GM10248 (cell line): ENCODE results near the gene TIMP1.

ENCODE experiments used
- CTCF ChIA-PET: fragments of 300-600 bp; sonication (Branson Sonifier 250); formaldehyde crosslinking; extraction: SDS; loops from one replicate; lab custom pipeline; 2021; ENCODE audit warnings: antibody characterized with exemption; lab: Yijun Ruan, JAX
- POLR2A ChIA-PET: fragments of 350-650 bp; sonication (Branson Sonifier 250); formaldehyde crosslinking; extraction: SDS; loops from one replicate; lab custom pipeline; 2020; ENCODE audit warnings: antibody characterized with exemption; lab: Yijun Ruan, JAX
- DNase-seq: peaks from one replicate; pipeline ENCODE4 v3.0.0; 2012; ENCODE audit errors: extremely low spot score
- TF ChIP-seq, protein P1 (sequence below): IDR thresholded peaks from 2 replicates; pipeline ENCODE4 v1.5.1; 2012; ENCODE audit warnings: mild to moderate bottlenecking, low read depth; ENCODE audit errors: extremely low read depth, missing control alignments, control extremely low read depth

Gene TIMP1

DNA sequence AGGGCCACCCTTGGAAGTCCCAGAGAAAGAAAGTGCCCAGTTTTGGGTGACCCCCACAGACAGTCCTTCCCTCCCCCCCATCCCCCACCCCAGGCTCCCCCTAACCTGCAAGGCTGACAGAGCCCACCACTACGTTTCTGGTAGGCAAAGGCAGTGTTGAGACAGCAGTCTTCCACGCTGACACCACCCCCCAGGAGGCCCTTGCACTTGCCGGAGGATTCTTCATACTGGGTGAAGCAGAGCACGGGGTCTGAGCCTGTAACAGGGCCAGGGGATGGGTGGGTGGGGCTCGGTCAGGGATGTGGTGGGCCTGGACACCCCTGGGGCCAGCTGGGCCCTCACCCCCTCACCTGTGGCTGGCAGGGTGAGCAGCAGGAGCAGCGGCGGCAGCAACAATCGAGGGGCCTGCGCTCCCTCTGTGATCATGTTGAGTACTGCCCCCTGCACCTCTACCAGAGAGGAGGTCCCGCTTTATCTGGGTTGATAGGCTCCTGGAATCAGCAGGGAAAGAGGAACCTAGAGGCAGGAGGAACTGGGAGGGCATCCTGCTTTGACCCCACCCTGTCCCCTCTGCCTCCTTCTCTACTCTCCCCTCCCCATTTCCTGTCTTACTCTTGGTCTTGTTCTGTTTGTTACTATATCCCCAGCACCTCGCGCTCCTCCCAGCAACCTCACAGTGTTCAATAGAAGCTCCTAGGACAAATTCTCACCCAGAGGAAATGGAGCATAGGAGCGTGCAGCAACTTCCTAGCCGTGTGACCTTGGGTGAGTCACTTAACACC lies 47.4 kb downstream of the TIMP1 start, which contains the start of gene CFP:
CFP (minus strand) TSS at position 512 of the 782 bp plus-strand sequence; CDS start at position 426, 86 bp downstream.
- TF ChIP-seq, protein P1, sequence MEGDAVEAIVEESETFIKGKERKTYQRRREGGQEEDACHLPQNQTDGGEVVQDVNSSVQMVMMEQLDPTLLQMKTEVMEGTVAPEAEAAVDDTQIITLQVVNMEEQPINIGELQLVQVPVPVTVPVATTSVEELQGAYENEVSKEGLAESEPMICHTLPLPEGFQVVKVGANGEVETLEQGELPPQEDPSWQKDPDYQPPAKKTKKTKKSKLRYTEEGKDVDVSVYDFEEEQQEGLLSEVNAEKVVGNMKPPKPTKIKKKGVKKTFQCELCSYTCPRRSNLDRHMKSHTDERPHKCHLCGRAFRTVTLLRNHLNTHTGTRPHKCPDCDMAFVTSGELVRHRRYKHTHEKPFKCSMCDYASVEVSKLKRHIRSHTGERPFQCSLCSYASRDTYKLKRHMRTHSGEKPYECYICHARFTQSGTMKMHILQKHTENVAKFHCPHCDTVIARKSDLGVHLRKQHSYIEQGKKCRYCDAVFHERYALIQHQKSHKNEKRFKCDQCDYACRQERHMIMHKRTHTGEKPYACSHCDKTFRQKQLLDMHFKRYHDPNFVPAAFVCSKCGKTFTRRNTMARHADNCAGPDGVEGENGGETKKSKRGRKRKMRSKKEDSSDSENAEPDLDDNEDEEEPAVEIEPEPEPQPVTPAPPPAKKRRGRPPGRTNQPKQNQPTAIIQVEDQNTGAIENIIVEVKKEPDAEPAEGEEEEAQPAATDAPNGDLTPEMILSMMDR, result no peak
- ChIA-PET POLR2A (interaction anchor here (1.0 to 1.2 kb wide), 2 partner anchors 21 kb away, joined by 3 to 6 read pairs; partner anchors contain the start of gene ELK1), CTCF (interaction anchor here (1.2 to 1.6 kb wide), 7 partner anchors 8 to 88 kb away, joined by 3 to 7 read pairs (median 4); no protein-coding TSS in a partner anchor)
- DNase-seq, result no peak

DNA sequence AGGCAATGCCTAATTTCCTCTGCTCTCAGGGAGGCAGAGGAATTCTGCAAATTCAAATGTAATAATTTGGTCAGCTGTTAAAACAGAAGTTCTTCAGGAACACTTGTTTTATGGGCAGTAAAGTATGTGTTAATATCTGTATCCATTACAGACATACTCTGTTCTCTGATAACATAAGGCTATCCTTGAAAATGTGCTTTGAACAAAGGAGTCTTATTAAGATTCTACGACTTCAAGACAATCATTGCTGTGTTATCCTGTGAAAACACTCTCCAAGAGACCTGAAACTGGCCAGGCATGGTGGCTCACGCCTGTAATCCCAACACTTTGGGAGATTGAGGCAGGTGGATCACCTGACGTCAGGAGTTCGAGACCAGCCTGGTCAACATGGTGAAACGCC lies 49.4 kb downstream of the TIMP1 start:
- POLR2A ChIA-PET, result no interaction called here
- no peak for DNase-seq
- CTCF ChIA-PET, result interaction anchor here (1.6 kb wide), 1 partner anchor 12 kb away, joined by 7 read pairs; no protein-coding TSS in a partner anchor
- TF ChIP-seq, protein P1, result no peak

DNA sequence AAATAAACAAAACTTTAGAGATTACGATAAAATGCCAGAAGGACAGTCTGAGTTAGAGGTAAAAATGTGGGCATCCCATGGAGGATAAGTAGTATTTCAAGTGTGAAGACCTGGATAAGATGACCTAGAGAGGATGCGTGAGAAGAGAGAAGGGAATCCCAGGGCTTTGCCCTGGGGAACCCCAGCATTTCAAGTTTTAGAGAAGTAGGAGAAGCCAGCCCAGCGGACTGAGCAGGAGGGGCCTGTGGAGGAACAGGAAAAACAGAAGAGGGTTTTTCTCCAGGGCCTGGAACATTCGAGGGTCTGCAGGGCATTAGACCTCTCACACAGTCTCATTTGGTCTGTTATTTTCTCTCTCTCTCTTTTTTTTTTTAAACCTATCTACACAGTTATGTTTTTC lies 50.4 kb downstream of the TIMP1 start:
- ChIA-PET POLR2A (no interaction called here), CTCF (no interaction called here)
- DNase-seq, result no peak
- TF ChIP-seq, protein P1, result no peak

DNA sequence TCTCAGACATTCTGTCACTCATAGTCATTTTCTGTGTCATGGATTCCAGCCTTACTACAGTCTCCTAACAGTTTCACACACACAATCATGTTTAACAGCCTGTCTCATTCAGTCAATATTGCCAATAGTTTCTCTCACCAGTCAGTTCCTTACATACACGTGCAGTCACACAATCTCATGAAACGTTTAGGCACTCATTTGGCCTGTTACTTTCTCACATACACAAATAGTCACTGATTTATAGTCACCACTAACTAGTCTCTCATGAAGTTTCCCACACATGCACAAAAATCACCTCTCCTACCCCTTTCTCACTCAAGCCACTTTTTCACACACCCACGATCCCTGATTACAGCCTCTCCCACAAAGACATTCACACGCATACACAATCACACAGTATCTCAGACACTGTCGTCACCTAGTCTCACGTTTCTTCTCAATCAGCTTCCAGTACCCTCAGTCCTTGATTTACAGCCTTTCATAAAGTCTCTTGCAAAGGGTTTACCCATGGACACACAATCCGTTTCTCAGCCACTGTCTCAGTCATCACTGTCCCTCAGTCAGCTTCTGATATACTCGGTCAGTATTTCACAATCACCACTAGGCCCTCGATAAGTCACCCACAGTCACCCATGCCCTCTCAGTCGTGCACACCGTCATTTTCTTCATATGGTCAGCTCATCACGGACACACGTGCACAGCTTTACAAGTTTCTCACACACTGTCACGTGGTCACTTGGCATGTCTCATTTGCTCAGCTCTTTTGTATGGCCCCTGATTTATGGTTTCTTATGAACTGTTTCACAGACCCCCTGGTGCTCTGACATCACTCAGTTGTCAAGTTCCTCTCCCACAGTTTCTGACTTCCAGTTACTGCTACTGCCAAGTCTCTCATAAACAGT lies 51.7 kb downstream of the TIMP1 start:
- POLR2A ChIA-PET, result no interaction called here
- CTCF ChIA-PET, result no interaction called here
- TF ChIP-seq, protein P1, result no peak
- DNase-seq, result no peak

DNA sequence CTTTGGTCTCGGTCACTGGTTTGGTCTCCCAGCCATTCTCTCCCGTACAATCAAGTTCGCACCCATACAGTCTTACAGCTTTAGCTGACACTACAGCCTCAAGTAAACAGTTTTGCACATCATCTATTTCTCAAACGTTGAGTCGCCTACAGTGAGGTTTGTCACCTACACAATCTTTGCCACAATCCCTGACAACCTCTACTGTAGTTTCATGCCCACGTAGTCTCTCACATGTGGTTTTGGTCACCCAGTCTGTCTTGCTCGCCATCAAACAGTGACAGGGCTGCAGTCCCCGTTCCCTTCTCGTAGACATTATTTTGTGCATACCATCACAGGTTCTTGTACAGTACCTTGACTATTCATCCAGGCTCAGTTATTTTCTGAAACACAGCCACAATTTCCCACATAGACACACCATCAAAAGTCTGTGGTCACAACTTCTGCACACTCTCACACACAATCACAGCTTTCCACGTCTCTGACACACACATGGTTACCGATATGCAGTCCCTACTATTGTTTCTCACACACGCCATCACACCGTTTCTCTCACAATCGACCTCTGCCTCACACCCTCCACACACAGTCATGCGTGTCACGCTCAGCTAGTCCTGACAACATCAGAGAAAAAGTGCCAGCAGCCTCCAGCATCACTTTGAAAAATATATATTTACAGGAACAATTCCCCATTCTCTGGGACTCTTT lies 52.8 kb downstream of the TIMP1 start:
- TF ChIP-seq, protein P1, result no peak
- ChIA-PET CTCF (no interaction called here), POLR2A (no interaction called here)
- no peak for DNase-seq
